ENCODE data around the gene POU5F1. TPM values are rescaled to one million over a fixed set of nuclear protein-coding genes. Genes with fewer than 3 reads are reported as not detected.
"Not testable (repeated sequence)": the region's sequence is repeated elsewhere in the genome, so short reads cannot be mapped to it uniquely, and the experiment has no call there.

The POU5F1 gene
- total RNA-seq = 1 to 10 TPM in 5 of 7 donors, under 1 TPM in 2; 0.57 to 3.7 (median 1.3) TPM
- polyA plus RNA-seq = 1 to 10 TPM; 1.2 to 3.2 (median 2.7) TPM
- long read RNA-seq, donor 1 = 0 reads
- long read RNA-seq, donor 2 = 0 reads

- no peak within 1 kb of the TSS for H3K27ac ChIP-seq
- no peak within 1 kb of the TSS for H3K4me3 ChIP-seq
- no peak for TF ChIP-seq POLR2AphosphoS5 (IDR thresholded peaks at IDR 0.05)
- no peak for TF ChIP-seq POLR2A (IDR thresholded peaks at IDR 0.05)
- no peak for TF ChIP-seq CTCF (IDR thresholded peaks at IDR 0.05 in 8 of 11, conservative IDR thresholded peaks at IDR 0.05 in 3 of 11)
- peaks cover 0 to 5% (median 0%) of the 10 kb centered on the region in 6 donors for H3K36me3 ChIP-seq
- H3K27me3 ChIP-seq (replicated peaks in 1 of 7) = no peaks in the 10 kb centered on the region
- peaks cover 0 to under 1% (median 0%) of the 10 kb centered on the region in 6 donors for H3K4me1 ChIP-seq
- intact Hi-C loops (cut with DNase I; ENCODE audit: low total_unique reads) = no loop called here
- no peaks in the 10 kb centered on the region for H3K9me3 ChIP-seq
- 76 to 84% (median 83%) methylated on average over 5 to 9 of the region's 9 CpGs for WGBS, 5 donors
- no peak for DNase-seq
Observed at GRCh38 chr6:31170600-31170881, at the start of gene POU5F1. Gene POU5F1 (minus strand): TSS chr6:31170682. CDS start chr6:31170620, 62 bp downstream.

GRCh38 chr6:31216208-31216898, 45.9 kb upstream of the POU5F1 start:
- intact Hi-C loops (cut with DNase I; ENCODE audit: low total_unique reads) = no loop called here
- H3K27me3 ChIP-seq (replicated peaks in 1 of 7) = no peaks in the 10 kb centered on the region
- H3K4me3 ChIP-seq = peak overlapping the region in 1 of 8 donors; percentile 57
- H3K36me3 ChIP-seq = no peaks in the 10 kb centered on the region
- peaks cover 0 to 22% (median 1%) of the 10 kb centered on the region in 6 donors for H3K4me1 ChIP-seq
- 58 to 85% (median 79%) methylated on average over 7 of the region's 7 CpGs for WGBS, 5 donors
- DNase-seq = no peak
- H3K27ac ChIP-seq = peak overlapping the region; percentile 42 to 97 (median 88)
- no peak for TF ChIP-seq POLR2A (IDR thresholded peaks at IDR 0.05)
- TF ChIP-seq POLR2AphosphoS5 (IDR thresholded peaks at IDR 0.05) = peak in 1 of 3 donors; percentile 50
- TF ChIP-seq CTCF (IDR thresholded peaks at IDR 0.05 in 8 of 11, conservative IDR thresholded peaks at IDR 0.05 in 3 of 11) = peak in 1 of 11 experiments; percentile 22
- peaks cover 0 to 43% (median 18%) of the 10 kb centered on the region in 8 donors for H3K9me3 ChIP-seq

- H3K4me1 ChIP-seq = peaks cover 0 to 25% (median 1%) of the 10 kb centered on the region in 6 donors
- intact Hi-C loops (cut with DNase I; ENCODE audit: low total_unique reads); H3K36me3 ChIP-seq; H3K27me3 ChIP-seq (replicated peaks in 1 of 7); DNase-seq: not testable (repeated sequence)
- WGBS, 5 donors = 25 to 66% (median 30%) methylated on average over 2 of the region's 2 CpGs
- H3K9me3 ChIP-seq = peaks cover 0 to 43% (median 18%) of the 10 kb centered on the region in 8 donors
- peak overlapping the region in 1 of 8 donors; percentile 57 for H3K4me3 ChIP-seq
- H3K27ac ChIP-seq = peak overlapping the region in 7 of 8 donors; percentile 80 to 97 (median 89)
Observed at GRCh38 chr6:31215216-31215615, 44.7 kb upstream of the POU5F1 start.

- no peak for TF ChIP-seq POLR2A (IDR thresholded peaks at IDR 0.05)
- TF ChIP-seq CTCF (IDR thresholded peaks at IDR 0.05 in 8 of 11, conservative IDR thresholded peaks at IDR 0.05 in 3 of 11) = no peak
- no peak for TF ChIP-seq POLR2AphosphoS5 (IDR thresholded peaks at IDR 0.05)
- Histone ChIP-seq H3K36me3 (no peaks in the 10 kb centered on the region), H3K9me3 (peaks cover 0 to 43% (median 18%) of the 10 kb centered on the region in 8 donors), H3K27ac (peak overlapping the region in 7 of 8 donors; percentile 80 to 97 (median 89)), H3K4me3 (peak overlapping the region in 1 of 8 donors; percentile 57), H3K27me3 (replicated peaks in 1 of 7) (no peaks in the 10 kb centered on the region), H3K4me1 (peaks cover 0 to 30% (median 1%) of the 10 kb centered on the region in 6 donors)
- no peak for DNase-seq
- intact Hi-C loops (cut with DNase I; ENCODE audit: low total_unique reads) = no loop called here
- WGBS, 5 donors = 84 to 97% (median 87%) methylated on average over 1 of the region's 1 CpG
Observed at GRCh38 chr6:31214516-31214915, 44.0 kb upstream of the POU5F1 start.

All from spleen (tissue), 13 donors.